ENCODE results near the gene RASL11B. TPM values are rescaled to one million over a fixed set of nuclear protein-coding genes. Genes with fewer than 3 reads are reported as not detected.

Gene RASL11B
- total and polyA plus RNA-seq, 9 of the 15 experiments (the other 6 are each of a cell fraction or from before 2014, with no cell fraction given) = 0.24 to 1.5 (median 0.53) TPM

GRCh38 chr4:52853351-52853750 is 8.8 kb upstream of the RASL11B start:
- Histone ChIP-seq H3K36me3 (ENCODE audit: control insufficient read depth, insufficient read depth, low read length) (no peaks in the 10 kb centered on the region), H2AFZ (ENCODE audit: low read depth, low read length) (no peak overlapping the region), H3K27ac (ENCODE audit: extremely low read depth, low read depth, low read length) (no peak overlapping the region), H3K4me2 (ENCODE audit: insufficient read depth, low read length) (no peak overlapping the region), H3K4me1 (replicated peaks in 1 of 2; ENCODE audit: control insufficient read depth in 2 of 2, insufficient read depth in 2 of 2, low read length in 2 of 2) (no peaks in the 10 kb centered on the region; a peak in 1 of 5 replicates), H3K27me3 (ENCODE audit: control insufficient read depth in 2 of 2, insufficient read depth in 2 of 2, low read length in 2 of 2) (peaks cover 4 to 14% of the 10 kb centered on the region in 2 experiments; a peak in 3 of 5 replicates), H3K4me3 (no peak overlapping the region), H3K9me1 (ENCODE audit: control insufficient read depth, insufficient read depth, low read length) (no peaks in the 10 kb centered on the region), H3K9me3 (replicated peaks; ENCODE audit: control insufficient read depth, insufficient read depth, low read depth, low read length) (no peaks in the 10 kb centered on the region; the same call in 1 of the 2 replicates), H3K79me2 (ENCODE audit: control insufficient read depth, insufficient read depth, low read length) (no peaks in the 10 kb centered on the region), H4K20me1 (replicated peaks; ENCODE audit: control insufficient read depth, insufficient read depth, low read length) (no peaks in the 10 kb centered on the region), H3K9ac (ENCODE audit: insufficient read depth in 1 of 2, low read depth in 2 of 2, low read length in 2 of 2) (no peak overlapping the region)
- TF ChIP-seq HDAC6 (IDR thresholded peaks at IDR 0.05; ENCODE audit: low read depth, low read length) (no peak), MEF2D (tag; conservative IDR thresholded peaks at IDR 0.05; ENCODE audit: low read depth) (peak; percentile 90)
- intact Hi-C loops (cut with micrococcal nuclease) = no loop called here
- DNase-seq (ENCODE audit: extremely low read depth in 1 of 4, low spot score in 3 of 4) = no peak
- no peak for FAIRE-seq
- POLR2A ChIA-PET = interaction anchor here (0.6 kb wide), 1 partner anchor 15 kb away, joined by 3 read pairs; no protein-coding TSS in a partner anchor
- ATAC-seq = no peak
- no TSS peak for BruUV-seq (replicated peaks)
- CTCF ChIA-PET (ENCODE audit: low intra/inter-chr PET ratio) = no interaction called here
- in situ Hi-C loops (cut with MboI) = no loop called here

- no peak overlapping the region for H3K4me2 ChIP-seq (ENCODE audit: insufficient read depth, low read length)
- POLR2A ChIA-PET = no interaction called here
- H4K20me1 ChIP-seq (replicated peaks; ENCODE audit: control insufficient read depth, insufficient read depth, low read length) = no peaks in the 10 kb centered on the region
- no peaks in the 10 kb centered on the region; the same call in 1 of the 2 replicates for H3K9me3 ChIP-seq (replicated peaks; ENCODE audit: control insufficient read depth, insufficient read depth, low read depth, low read length)
- no peak overlapping the region for H2AFZ ChIP-seq (ENCODE audit: low read depth, low read length)
- no peaks in the 10 kb centered on the region for H3K9me1 ChIP-seq (ENCODE audit: control insufficient read depth, insufficient read depth, low read length)
- WGBS (ENCODE audit: insufficient coverage, low coverage, missing lambda C conversion rate) = 0% methylated on average over 1 of the region's 1 CpG
- in situ Hi-C loops (cut with MboI) (no loop called here), intact Hi-C loops (cut with micrococcal nuclease) (no loop called here)
- H3K79me2 ChIP-seq (ENCODE audit: control insufficient read depth, insufficient read depth, low read length) = no peaks in the 10 kb centered on the region
- CTCF ChIA-PET (ENCODE audit: low intra/inter-chr PET ratio) = no interaction called here
- FAIRE-seq (no peak), ATAC-seq (no peak), DNase-seq (ENCODE audit: extremely low read depth in 1 of 4, low spot score in 3 of 4) (no peak)
- H3K4me3 ChIP-seq = no peak overlapping the region
- no peaks in the 10 kb centered on the region for H3K36me3 ChIP-seq (ENCODE audit: control insufficient read depth, insufficient read depth, low read length)
- peaks cover 0 to 6% of the 10 kb centered on the region in 2 experiments; a peak in 4 of 5 replicates for H3K4me1 ChIP-seq (replicated peaks in 1 of 2; ENCODE audit: control insufficient read depth in 2 of 2, insufficient read depth in 2 of 2, low read length in 2 of 2)
- TF ChIP-seq IFI16 (CRISPR knock-in tag; IDR thresholded peaks at IDR 0.05) (no peak), TEAD4 (IDR thresholded peaks at IDR 0.05; ENCODE audit: low read length) (no peak), TEAD4 (CRISPR knock-in tag; IDR thresholded peaks at IDR 0.05; ENCODE audit: borderline replicate concordance) (no peak), FOXP4 (CRISPR knock-in tag; IDR thresholded peaks at IDR 0.05; ENCODE audit: borderline replicate concordance) (no peak), ZBTB43 (CRISPR knock-in tag; IDR thresholded peaks at IDR 0.05) (no peak), CEBPG (CRISPR knock-in tag; IDR thresholded peaks at IDR 0.05) (no peak), CEBPG (tag; conservative IDR thresholded peaks at IDR 0.05 in 1 of 2, IDR thresholded peaks at IDR 0.05 in 1 of 2) (no peak)
- peaks cover 8 to 15% of the 10 kb centered on the region in 2 experiments for H3K27me3 ChIP-seq (ENCODE audit: control insufficient read depth in 2 of 2, insufficient read depth in 2 of 2, low read length in 2 of 2)
- H3K9ac ChIP-seq (ENCODE audit: insufficient read depth in 1 of 2, low read depth in 2 of 2, low read length in 2 of 2) = no peak overlapping the region
- no TSS peak for BruUV-seq (replicated peaks)
- no peak overlapping the region for H3K27ac ChIP-seq (ENCODE audit: extremely low read depth, low read depth, low read length)
Observed at GRCh38 chr4:52856801-52857200, 5.3 kb upstream of the RASL11B start.

All from K562 (cell line).